Peyer's patch (tissue), 4 donors: ENCODE measurements around the gene PHC2.

Experiments used
- POLR2A ChIP-seq, 2 donors: fragments of 450-650 bp; IDR thresholded peaks; one replicate each; pipeline ENCODE4 v1.5.1; 2017; ENCODE audit warnings: antibody characterized with exemption in 2 of 2, mild to moderate bottlenecking in 2 of 2, moderate library complexity in 2 of 2
- TF ChIP-seq, protein P1 (sequence below), 6 experiments: fragments of 450-650 bp in 4 of 6; fragments of 200-600 bp in 2 of 6; sonication (generic) in 1 of 6; IDR thresholded peaks; one replicate each; pipeline ENCODE4 v1.5.1; 2017 to 2019; ENCODE audit warnings: antibody characterized with exemption in 6 of 6, mild to moderate bottlenecking in 3 of 6, moderate library complexity in 1 of 6

DNA sequence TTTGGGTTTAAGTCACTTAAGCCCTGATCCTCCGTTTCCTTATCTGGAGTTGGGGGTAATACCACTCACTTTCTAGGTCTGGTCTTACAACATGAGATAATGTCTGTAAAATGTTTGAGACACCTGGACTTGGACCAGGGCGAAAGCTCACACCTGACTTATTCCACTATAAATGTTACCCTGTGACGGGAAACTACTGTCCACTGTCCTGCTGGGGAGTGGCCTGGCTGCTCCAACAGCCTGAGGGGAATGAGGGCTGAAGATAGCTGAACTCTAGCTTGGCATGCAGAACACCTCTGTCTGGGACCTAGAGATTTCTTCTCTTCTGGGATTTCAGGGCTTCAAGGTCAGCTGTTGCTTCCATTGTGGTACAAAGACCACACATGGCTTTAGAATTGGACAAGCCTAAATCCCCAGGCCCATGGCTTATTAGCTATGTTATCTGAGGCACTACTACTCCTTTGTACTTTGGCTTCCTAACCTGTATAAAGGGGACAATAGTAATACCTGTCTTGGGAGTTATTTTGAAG is 100.5 kb downstream of the PHC2 start:
- TF ChIP-seq, protein P1, sequence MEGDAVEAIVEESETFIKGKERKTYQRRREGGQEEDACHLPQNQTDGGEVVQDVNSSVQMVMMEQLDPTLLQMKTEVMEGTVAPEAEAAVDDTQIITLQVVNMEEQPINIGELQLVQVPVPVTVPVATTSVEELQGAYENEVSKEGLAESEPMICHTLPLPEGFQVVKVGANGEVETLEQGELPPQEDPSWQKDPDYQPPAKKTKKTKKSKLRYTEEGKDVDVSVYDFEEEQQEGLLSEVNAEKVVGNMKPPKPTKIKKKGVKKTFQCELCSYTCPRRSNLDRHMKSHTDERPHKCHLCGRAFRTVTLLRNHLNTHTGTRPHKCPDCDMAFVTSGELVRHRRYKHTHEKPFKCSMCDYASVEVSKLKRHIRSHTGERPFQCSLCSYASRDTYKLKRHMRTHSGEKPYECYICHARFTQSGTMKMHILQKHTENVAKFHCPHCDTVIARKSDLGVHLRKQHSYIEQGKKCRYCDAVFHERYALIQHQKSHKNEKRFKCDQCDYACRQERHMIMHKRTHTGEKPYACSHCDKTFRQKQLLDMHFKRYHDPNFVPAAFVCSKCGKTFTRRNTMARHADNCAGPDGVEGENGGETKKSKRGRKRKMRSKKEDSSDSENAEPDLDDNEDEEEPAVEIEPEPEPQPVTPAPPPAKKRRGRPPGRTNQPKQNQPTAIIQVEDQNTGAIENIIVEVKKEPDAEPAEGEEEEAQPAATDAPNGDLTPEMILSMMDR (IDR thresholded peaks at IDR 0.05) = no peak
- TF ChIP-seq POLR2A (IDR thresholded peaks at IDR 0.05) = no peak
